Measurements from ENCODE around the gene NFIB. TPM values are rescaled to one million over a fixed set of nuclear protein-coding genes. Genes with fewer than 3 reads are reported as not detected.

The NFIB gene
- total and polyA plus RNA-seq, 2 of the 8 experiments (the other 6 are each of a cell fraction or from before 2014, with no cell fraction given), result 2.6 to 13.1 TPM

- TF ChIP-seq CREB1 (IDR thresholded peaks at IDR 0.05) (no peak), SRF (IDR thresholded peaks at IDR 0.05; ENCODE audit: low read depth, low read length) (no peak), CHD1 (IDR thresholded peaks at IDR 0.05; ENCODE audit: low read depth, low read length) (no peak), ASH2L (IDR thresholded peaks at IDR 0.05; ENCODE audit: low read length) (no peak), SP2 (IDR thresholded peaks at IDR 0.05; ENCODE audit: low read length) (no peak), PHF8 (conservative IDR thresholded peaks at IDR 0.05; ENCODE audit: low read depth, low read length) (no peak)
- TF ChIP-seq, protein P1, sequence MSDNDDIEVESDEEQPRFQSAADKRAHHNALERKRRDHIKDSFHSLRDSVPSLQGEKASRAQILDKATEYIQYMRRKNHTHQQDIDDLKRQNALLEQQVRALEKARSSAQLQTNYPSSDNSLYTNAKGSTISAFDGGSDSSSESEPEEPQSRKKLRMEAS (IDR thresholded peaks at IDR 0.05), result no peak
- TF ChIP-seq, protein P2, sequence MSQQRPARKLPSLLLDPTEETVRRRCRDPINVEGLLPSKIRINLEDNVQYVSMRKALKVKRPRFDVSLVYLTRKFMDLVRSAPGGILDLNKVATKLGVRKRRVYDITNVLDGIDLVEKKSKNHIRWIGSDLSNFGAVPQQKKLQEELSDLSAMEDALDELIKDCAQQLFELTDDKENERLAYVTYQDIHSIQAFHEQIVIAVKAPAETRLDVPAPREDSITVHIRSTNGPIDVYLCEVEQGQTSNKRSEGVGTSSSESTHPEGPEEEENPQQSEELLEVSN (IDR thresholded peaks at IDR 0.05), result no peak
Observed at GRCh38 chr9:14318934-14319580, 5.1 kb upstream of the NFIB start (continued).
